Neural progenitor cell (in vitro differentiated cells): Measurements from ENCODE around the gene PDE7B. TPM values are rescaled to one million over a fixed set of nuclear protein-coding genes. Genes with fewer than 3 reads are reported as not detected.

Source experiments
- DNase-seq: peaks from one replicate; pipeline ENCODE4 v3.0.0-alpha.2; 2016; ENCODE audit warnings: low spot score
- H2AFZ ChIP-seq: fragments of 200-600 bp; sonication (generic); replicated peaks from 2 replicates; pipeline ENCODE4 v1.6.1; 2016; ENCODE audit warnings: antibody characterized with exemption
- H3F3A ChIP-seq: fragments of 200-600 bp; sonication (generic); 2 replicates; pipeline ENCODE4 v1.6.1; 2016; ENCODE audit warnings: antibody characterized with exemption, low read depth
- H3K27ac ChIP-seq: fragments of 200-600 bp; sonication (generic); 2 replicates; pipeline ENCODE4 v1.5.1; 2016; ENCODE audit warnings: mild to moderate bottlenecking
- H3K27me3 ChIP-seq: fragments of 200-600 bp; sonication (generic); 2 replicates; pipeline ENCODE4 v1.6.1; 2016; ENCODE audit warnings: mild to moderate bottlenecking, moderate library complexity
- H3K36me3 ChIP-seq: fragments of 200-600 bp; sonication (generic); 2 replicates; pipeline ENCODE4 v1.5.1; 2016
- H3K4me1 ChIP-seq: fragments of 200-600 bp; sonication (generic); 2 replicates; pipeline ENCODE4 v1.6.1; 2016; ENCODE audit warnings: mixed run types
- H3K4me2 ChIP-seq: fragments of 200-600 bp; sonication (generic); 2 replicates; pipeline ENCODE4 v1.6.1; 2016
- H3K4me3 ChIP-seq: fragments of 200-600 bp; sonication (generic); 2 replicates; pipeline ENCODE4 v1.5.1; 2016
- H3K79me2 ChIP-seq: fragments of 200-600 bp; sonication (generic); 2 replicates; pipeline ENCODE4 v1.6.1; 2016; ENCODE audit warnings: low read depth
- H3K9ac ChIP-seq: fragments of 200-600 bp; sonication (generic); 2 replicates; pipeline ENCODE4 v1.6.1; 2016
- H3K9me3 ChIP-seq: fragments of 200-600 bp; sonication (generic); 2 replicates; pipeline ENCODE4 v1.5.1; 2016; ENCODE audit warnings: low read depth
- H4K20me1 ChIP-seq: fragments of 200-600 bp; sonication (generic); 2 replicates; pipeline ENCODE4 v1.6.1; 2016; ENCODE audit warnings: low read depth
- H3K27ac Mint-ChIP-seq: 3 replicates; pipeline ENCODE4 v1.8.0; 2021; ENCODE audit warnings: mixed read lengths
- H3K27me3 Mint-ChIP-seq: 2 replicates; pipeline ENCODE4 v1.8.0; 2022; ENCODE audit warnings: low read depth, mild to moderate bottlenecking, inconsistent platforms, moderate library complexity, mixed read lengths; ENCODE audit not compliant: insufficient read depth
- H3K36me3 Mint-ChIP-seq: 3 replicates; pipeline ENCODE4 v1.8.0; 2021; ENCODE audit warnings: mixed read lengths
- H3K4me1 Mint-ChIP-seq: 3 replicates; pipeline ENCODE4 v1.8.0; 2021; ENCODE audit warnings: mixed read lengths
- H3K4me3 Mint-ChIP-seq: 3 replicates; pipeline ENCODE4 v1.8.0; 2021; ENCODE audit warnings: mild to moderate bottlenecking, moderate library complexity, mixed read lengths
- H3K9me3 Mint-ChIP-seq: 3 replicates; pipeline ENCODE4 v1.8.0; 2020; ENCODE audit warnings: mixed read lengths
- CTCF ChIP-seq: fragments of 200-600 bp; sonication (generic); IDR thresholded peaks from 2 replicates; pipeline ENCODE4 v1.5.1; 2017; ENCODE audit warnings: antibody characterized with exemption, mild to moderate bottlenecking
- EZH2 ChIP-seq: fragments of 200-600 bp; sonication (generic); IDR thresholded peaks from 2 replicates; pipeline ENCODE4 v1.6.1; 2017; ENCODE audit warnings: antibody characterized with exemption, mild to moderate bottlenecking, moderate library complexity
- EZH2phosphoT487 ChIP-seq: fragments of 200-600 bp; sonication (generic); IDR thresholded peaks from 2 replicates; pipeline ENCODE4 v1.6.1; 2017; ENCODE audit warnings: antibody characterized with exemption
- total RNA-seq: library from RNA; depleted of rRNA; stranded (reverse); fragments of >200 nt; gene quantifications from 2 replicates; pipeline ENCODE4 v1.2.3, GENCODE V29; 2015; ENCODE audit warnings: low replicate concordance

PDE7B gene
- total RNA-seq, 1 donor from 2014 or later, result 0.04 TPM

- no peak overlapping the region for H3K4me3 Mint-ChIP-seq
- Histone ChIP-seq H3K27ac (no peak overlapping the region), H4K20me1 (no peaks in the 10 kb centered on the region), H3K36me3 (no peaks in the 10 kb centered on the region), H3K9me3 (no peaks in the 10 kb centered on the region), H3K4me3 (no peak overlapping the region), H3K9ac (no peak overlapping the region), H3K79me2 (no peaks in the 10 kb centered on the region), H3K4me1 (no peaks in the 10 kb centered on the region), H3K27me3 (no peaks in the 10 kb centered on the region), H3K4me2 (no peak overlapping the region), H3F3A (no peaks in the 10 kb centered on the region), H2AFZ (no peak overlapping the region)
- H3K36me3 Mint-ChIP-seq, result no peaks in the 10 kb centered on the region
- H3K9me3 Mint-ChIP-seq, result no peaks in the 10 kb centered on the region
- no peak for DNase-seq
- TF ChIP-seq EZH2 (no peak), CTCF (no peak)
- H3K27me3 Mint-ChIP-seq, result no peaks in the 10 kb centered on the region
- peaks cover 3% of the 10 kb centered on the region for H3K4me1 Mint-ChIP-seq
- no peak overlapping the region for H3K27ac Mint-ChIP-seq
Observed at GRCh38 chr6:135935941-135936601, 84.6 kb downstream of the PDE7B start.

- no peak overlapping the region for H3K4me3 Mint-ChIP-seq
- no peaks in the 10 kb centered on the region for H4K20me1 ChIP-seq
- H3K4me2 ChIP-seq, result no peak overlapping the region
- H3K9ac ChIP-seq, result no peak overlapping the region
- H3F3A ChIP-seq, result no peaks in the 10 kb centered on the region
- H3K9me3 Mint-ChIP-seq, result no peaks in the 10 kb centered on the region
- H3K36me3 ChIP-seq, result no peaks in the 10 kb centered on the region
- no peaks in the 10 kb centered on the region for H3K79me2 ChIP-seq
- no peaks in the 10 kb centered on the region for H3K27me3 Mint-ChIP-seq
- no peak overlapping the region for H3K27ac Mint-ChIP-seq
- no peaks in the 10 kb centered on the region for H3K36me3 Mint-ChIP-seq
- H3K9me3 ChIP-seq, result no peaks in the 10 kb centered on the region
- H3K27me3 ChIP-seq, result no peaks in the 10 kb centered on the region
- H3K4me1 Mint-ChIP-seq, result peaks cover 3% of the 10 kb centered on the region
- TF ChIP-seq EZH2phosphoT487, result no peak
- no peak for TF ChIP-seq EZH2
- no peak for TF ChIP-seq CTCF
- H3K27ac ChIP-seq, result no peak overlapping the region
- H3K4me1 ChIP-seq, result no peaks in the 10 kb centered on the region
- no peak overlapping the region for H3K4me3 ChIP-seq
- H2AFZ ChIP-seq, result no peak overlapping the region
- no peak for DNase-seq
Observed at GRCh38 chr6:135936606-135937005, 85.1 kb downstream of the PDE7B start.

GRCh38 chr6:135937106-135937505 lies 85.6 kb downstream of the PDE7B start:
- Histone ChIP-seq H4K20me1 (no peaks in the 10 kb centered on the region), H2AFZ (no peak overlapping the region), H3K36me3 (no peaks in the 10 kb centered on the region), H3K4me3 (no peak overlapping the region), H3K79me2 (no peaks in the 10 kb centered on the region), H3K9me3 (no peaks in the 10 kb centered on the region), H3K9ac (no peak overlapping the region), H3K4me1 (no peaks in the 10 kb centered on the region), H3F3A (no peaks in the 10 kb centered on the region), H3K4me2 (no peak overlapping the region), H3K27ac (no peak overlapping the region), H3K27me3 (no peaks in the 10 kb centered on the region)
- peaks cover 3% of the 10 kb centered on the region for H3K4me1 Mint-ChIP-seq
- no peak for DNase-seq
- TF ChIP-seq EZH2phosphoT487, result no peak
- TF ChIP-seq EZH2, result no peak
- no peak for TF ChIP-seq CTCF
- H3K27me3 Mint-ChIP-seq, result no peaks in the 10 kb centered on the region
- H3K4me3 Mint-ChIP-seq, result no peak overlapping the region
- H3K9me3 Mint-ChIP-seq, result no peaks in the 10 kb centered on the region
- H3K36me3 Mint-ChIP-seq, result no peaks in the 10 kb centered on the region
- H3K27ac Mint-ChIP-seq, result no peak overlapping the region
